ENCODE results near the gene KCNQ5. TPM values are rescaled to one million over a fixed set of nuclear protein-coding genes. Genes with fewer than 3 reads are reported as not detected.

Gene KCNQ5
- total and polyA plus RNA-seq, 2 of the 8 experiments (the other 6 are each of a cell fraction or from before 2014, with no cell fraction given): 0.83 to 1.2 TPM

DNA sequence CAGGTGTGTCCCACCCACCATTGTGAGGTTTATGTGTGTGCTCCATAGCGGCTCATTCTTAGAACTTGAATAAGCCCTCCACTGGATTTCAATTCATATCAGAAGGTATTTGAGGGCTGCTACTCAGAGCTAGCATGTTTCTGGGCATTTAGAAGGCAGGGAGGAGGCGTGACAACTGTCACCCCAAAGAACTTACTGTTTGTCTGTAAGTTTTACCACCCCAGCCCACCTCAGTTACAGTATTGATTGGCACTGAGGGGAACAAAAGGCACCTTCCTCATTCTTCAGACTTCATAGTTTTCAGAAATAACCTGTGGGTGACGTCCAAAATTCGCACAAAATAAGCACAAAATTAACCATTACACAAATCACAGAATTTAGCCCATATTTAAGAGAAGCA is 521.7 kb downstream of the KCNQ5 start (continued):
- TF ChIP-seq CHD7 (IDR thresholded peaks at IDR 0.05; ENCODE audit: insufficient replicate concordance, low read length) (no peak), CHD2 (IDR thresholded peaks at IDR 0.05; ENCODE audit: low read length) (no peak), CTBP2 (IDR thresholded peaks at IDR 0.05; ENCODE audit: borderline replicate concordance, insufficient read depth, insufficient read length, low read length) (no peak)
- TF ChIP-seq, protein P1, sequence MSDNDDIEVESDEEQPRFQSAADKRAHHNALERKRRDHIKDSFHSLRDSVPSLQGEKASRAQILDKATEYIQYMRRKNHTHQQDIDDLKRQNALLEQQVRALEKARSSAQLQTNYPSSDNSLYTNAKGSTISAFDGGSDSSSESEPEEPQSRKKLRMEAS (IDR thresholded peaks at IDR 0.05): no peak

Data from H1 (cell line).